ENCODE data around the gene MPC2. TPM values are rescaled to one million over a fixed set of nuclear protein-coding genes. Genes with fewer than 3 reads are reported as not detected.

Gene MPC2
- total RNA-seq, 1 experiment from 2014 or later, result 124 TPM

DNA sequence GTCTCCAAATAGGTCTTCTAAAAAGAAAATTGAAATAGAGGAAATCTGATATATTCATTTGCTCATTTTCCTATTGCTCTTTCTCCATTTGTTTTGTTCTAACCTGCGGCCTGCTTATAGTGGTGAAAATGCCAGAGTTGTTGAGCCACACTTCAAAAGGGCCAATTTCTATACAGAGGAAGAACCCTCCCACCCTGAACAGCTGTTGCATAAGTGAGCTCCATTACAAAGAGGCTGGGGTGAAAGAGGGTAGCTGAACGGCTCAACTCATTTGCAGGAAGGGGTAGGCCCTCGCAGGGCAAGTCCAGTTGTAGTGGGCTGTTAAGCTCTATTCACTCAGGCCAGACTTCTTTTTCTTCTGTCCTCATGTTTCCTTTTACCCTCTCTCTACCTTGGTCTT, 31.7 kb downstream of the MPC2 start:
- H3K36me3 Mint-ChIP-seq (ENCODE audit: insufficient read depth, unreplicated experiment), result peaks cover 2% of the 10 kb centered on the region
- no peak overlapping the region for H3K27ac Mint-ChIP-seq (ENCODE audit: unreplicated experiment)
- H3K27me3 Mint-ChIP-seq (ENCODE audit: unreplicated experiment), result no peaks in the 10 kb centered on the region
- peaks cover 3% of the 10 kb centered on the region for H3K9me3 Mint-ChIP-seq (ENCODE audit: low read depth, unreplicated experiment)
- no peak for DNase-seq
- TF ChIP-seq, protein P1, sequence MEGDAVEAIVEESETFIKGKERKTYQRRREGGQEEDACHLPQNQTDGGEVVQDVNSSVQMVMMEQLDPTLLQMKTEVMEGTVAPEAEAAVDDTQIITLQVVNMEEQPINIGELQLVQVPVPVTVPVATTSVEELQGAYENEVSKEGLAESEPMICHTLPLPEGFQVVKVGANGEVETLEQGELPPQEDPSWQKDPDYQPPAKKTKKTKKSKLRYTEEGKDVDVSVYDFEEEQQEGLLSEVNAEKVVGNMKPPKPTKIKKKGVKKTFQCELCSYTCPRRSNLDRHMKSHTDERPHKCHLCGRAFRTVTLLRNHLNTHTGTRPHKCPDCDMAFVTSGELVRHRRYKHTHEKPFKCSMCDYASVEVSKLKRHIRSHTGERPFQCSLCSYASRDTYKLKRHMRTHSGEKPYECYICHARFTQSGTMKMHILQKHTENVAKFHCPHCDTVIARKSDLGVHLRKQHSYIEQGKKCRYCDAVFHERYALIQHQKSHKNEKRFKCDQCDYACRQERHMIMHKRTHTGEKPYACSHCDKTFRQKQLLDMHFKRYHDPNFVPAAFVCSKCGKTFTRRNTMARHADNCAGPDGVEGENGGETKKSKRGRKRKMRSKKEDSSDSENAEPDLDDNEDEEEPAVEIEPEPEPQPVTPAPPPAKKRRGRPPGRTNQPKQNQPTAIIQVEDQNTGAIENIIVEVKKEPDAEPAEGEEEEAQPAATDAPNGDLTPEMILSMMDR (IDR thresholded peaks at IDR 0.05; ENCODE audit: unreplicated experiment), result no peak
- no TSS peak for BruUV-seq (replicated peaks)
- H3K4me3 Mint-ChIP-seq (ENCODE audit: low read depth, unreplicated experiment), result no peak overlapping the region
- peaks cover 5% of the 10 kb centered on the region for H3K4me1 Mint-ChIP-seq (ENCODE audit: low read depth, unreplicated experiment)
- CTCF ChIA-PET, result interaction anchor here (1.6 kb wide), 1 partner anchor 177 kb away, joined by 3 read pairs; no protein-coding TSS in a partner anchor
- intact Hi-C loops (cut with micrococcal nuclease; ENCODE audit: unreplicated experiment), result no loop called here

DNA sequence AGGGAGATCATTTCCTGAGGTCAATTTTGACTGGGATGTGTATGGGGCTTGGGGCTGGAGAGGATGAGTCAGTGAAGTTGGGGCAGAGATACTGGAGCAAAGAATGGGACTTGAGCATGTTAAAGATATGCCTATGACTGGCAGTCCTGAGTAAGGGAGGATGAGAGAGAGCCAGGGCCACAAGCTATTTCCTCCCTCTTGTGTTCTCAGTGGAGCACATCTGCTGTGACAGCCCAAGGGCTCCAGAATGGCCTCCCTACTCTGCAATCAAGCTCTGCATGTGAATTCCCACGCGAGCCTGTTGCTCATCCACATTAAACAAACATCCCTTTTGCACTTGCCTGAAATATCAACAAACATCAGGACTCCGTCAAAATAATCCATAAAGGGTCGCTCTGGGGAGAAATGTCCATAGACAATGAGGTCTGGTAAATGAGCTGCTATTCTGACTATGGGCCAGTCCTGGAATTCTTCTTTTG, 32.2 kb downstream of the MPC2 start:
- Mint-ChIP-seq H3K4me3 (ENCODE audit: low read depth, unreplicated experiment) (no peak overlapping the region), H3K9me3 (ENCODE audit: low read depth, unreplicated experiment) (no peaks in the 10 kb centered on the region)
- TF ChIP-seq, protein P1 (IDR thresholded peaks at IDR 0.05; ENCODE audit: unreplicated experiment), result no peak

DNA sequence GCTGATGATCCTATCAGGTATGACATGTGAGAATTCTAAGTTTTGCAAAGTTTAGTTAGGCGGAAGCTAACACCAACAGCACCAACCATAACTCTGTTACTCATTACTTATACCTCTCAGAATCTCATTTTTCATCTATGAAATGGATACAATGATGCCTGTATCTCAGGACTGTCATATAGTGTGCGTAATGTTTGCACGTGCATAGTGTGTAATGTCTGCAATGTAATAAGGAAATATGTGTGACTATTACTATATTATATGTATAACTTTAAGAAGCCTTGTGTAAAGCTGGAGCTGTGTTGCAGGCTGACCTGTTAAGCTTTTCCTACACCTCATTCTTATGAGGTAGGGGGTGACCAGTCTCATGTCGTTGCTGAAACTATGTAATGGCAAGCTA, 36.0 kb downstream of the MPC2 start:
- no peaks in the 10 kb centered on the region for H3K9me3 Mint-ChIP-seq (ENCODE audit: low read depth, unreplicated experiment)
- CTCF ChIA-PET, result interaction anchor here (0.6 kb wide), 1 partner anchor 148 kb away, joined by 3 read pairs; no protein-coding TSS in a partner anchor

More for the DNA sequence above, 32.2 kb downstream of the MPC2 start:
- DNase-seq, result no peak
- Mint-ChIP-seq H3K27me3 (ENCODE audit: unreplicated experiment) (no peaks in the 10 kb centered on the region), H3K4me1 (ENCODE audit: low read depth, unreplicated experiment) (no peaks in the 10 kb centered on the region), H3K27ac (ENCODE audit: unreplicated experiment) (no peak overlapping the region), H3K36me3 (ENCODE audit: insufficient read depth, unreplicated experiment) (no peaks in the 10 kb centered on the region)
- CTCF ChIA-PET, result interaction anchor here (1.6 kb wide), 1 partner anchor 177 kb away, joined by 3 read pairs; no protein-coding TSS in a partner anchor
- no TSS peak for BruUV-seq (replicated peaks)
- intact Hi-C loops (cut with micrococcal nuclease; ENCODE audit: unreplicated experiment), result no loop called here

DNA sequence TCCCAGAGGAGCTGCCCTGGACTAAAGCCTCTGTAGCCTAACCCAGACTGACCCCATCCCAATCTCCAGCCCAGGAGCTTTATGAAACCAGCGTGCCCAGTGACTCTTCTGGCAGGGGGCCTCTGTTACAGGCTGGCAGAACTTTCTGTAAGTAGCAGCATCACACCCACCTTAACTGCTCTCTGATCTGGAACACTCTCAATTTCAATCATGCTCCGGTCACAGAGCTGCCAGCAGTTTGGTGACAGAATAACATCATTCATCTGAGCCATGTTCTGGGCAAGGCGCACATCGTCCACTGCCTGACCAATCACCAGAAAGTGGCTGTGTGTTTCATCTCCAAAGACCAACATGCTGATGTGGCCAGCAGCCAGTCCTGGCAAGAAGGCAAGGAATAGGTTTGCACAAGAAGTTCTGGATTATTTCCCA, 37.6 kb downstream of the MPC2 start:
- DNase-seq, result no peak
- H3K27me3 Mint-ChIP-seq (ENCODE audit: unreplicated experiment), result no peaks in the 10 kb centered on the region
- TF ChIP-seq, protein P1 (IDR thresholded peaks at IDR 0.05; ENCODE audit: unreplicated experiment), result no peak
- no peaks in the 10 kb centered on the region for H3K4me1 Mint-ChIP-seq (ENCODE audit: low read depth, unreplicated experiment)
- no peak overlapping the region for H3K4me3 Mint-ChIP-seq (ENCODE audit: low read depth, unreplicated experiment)
- intact Hi-C loops (cut with micrococcal nuclease; ENCODE audit: unreplicated experiment), result no loop called here
- BruUV-seq (replicated peaks), result no TSS peak
- H3K9me3 Mint-ChIP-seq (ENCODE audit: low read depth, unreplicated experiment), result no peaks in the 10 kb centered on the region
- CTCF ChIA-PET, result no interaction called here
- H3K36me3 Mint-ChIP-seq (ENCODE audit: insufficient read depth, unreplicated experiment), result no peaks in the 10 kb centered on the region
- H3K27ac Mint-ChIP-seq (ENCODE audit: unreplicated experiment), result no peak overlapping the region

More for the DNA sequence above, 36.0 kb downstream of the MPC2 start:
- no peaks in the 10 kb centered on the region for H3K27me3 Mint-ChIP-seq (ENCODE audit: unreplicated experiment)
- BruUV-seq (replicated peaks), result no TSS peak
- H3K36me3 Mint-ChIP-seq (ENCODE audit: insufficient read depth, unreplicated experiment), result no peaks in the 10 kb centered on the region
- intact Hi-C loops (cut with micrococcal nuclease; ENCODE audit: unreplicated experiment), result no loop called here
- DNase-seq, result no peak
- no peak overlapping the region for H3K4me3 Mint-ChIP-seq (ENCODE audit: low read depth, unreplicated experiment)
- TF ChIP-seq, protein P1 (IDR thresholded peaks at IDR 0.05; ENCODE audit: unreplicated experiment), result no peak
- H3K4me1 Mint-ChIP-seq (ENCODE audit: low read depth, unreplicated experiment), result no peaks in the 10 kb centered on the region
- H3K27ac Mint-ChIP-seq (ENCODE audit: unreplicated experiment), result no peak overlapping the region
